ENCODE measurements around the gene ACTRT2.

Gene ACTRT2

GRCh38 chr1:2983706-2984398 is 37.4 kb upstream of the ACTRT2 start:
- TF ChIP-seq PPARA (CRISPR knock-in tag; IDR thresholded peaks at IDR 0.05; ENCODE audit: borderline replicate concordance) = no peak
- no peak for TF ChIP-seq ZNF70 (CRISPR knock-in tag; IDR thresholded peaks at IDR 0.05)
- TF ChIP-seq ZFP30 (CRISPR knock-in tag; IDR thresholded peaks at IDR 0.05) = no peak
- no peak for TF ChIP-seq GLIS3 (CRISPR knock-in tag; IDR thresholded peaks at IDR 0.05)
- no peak for TF ChIP-seq ZC3H10 (CRISPR knock-in tag; IDR thresholded peaks at IDR 0.05)
- TF ChIP-seq ISL1 (CRISPR knock-in tag; IDR thresholded peaks at IDR 0.05) = no peak
- TF ChIP-seq POU6F1 (CRISPR knock-in tag; IDR thresholded peaks at IDR 0.05; ENCODE audit: borderline replicate concordance, low read depth) = no peak
- no peak for TF ChIP-seq CREB5 (CRISPR knock-in tag; IDR thresholded peaks at IDR 0.05; ENCODE audit: low read depth)
- no peak for TF ChIP-seq ESRRG (CRISPR knock-in tag; IDR thresholded peaks at IDR 0.05)
- TF ChIP-seq CSDC2 (CRISPR knock-in tag; IDR thresholded peaks at IDR 0.05) = no peak
- no peak for TF ChIP-seq BACH2 (CRISPR knock-in tag; IDR thresholded peaks at IDR 0.05; ENCODE audit: borderline replicate concordance)
- TF ChIP-seq TCF4 (CRISPR knock-in tag; IDR thresholded peaks at IDR 0.05; ENCODE audit: borderline replicate concordance) = no peak
- TF ChIP-seq TOX (CRISPR knock-in tag; IDR thresholded peaks at IDR 0.05; ENCODE audit: borderline replicate concordance) = no peak
- no peak for TF ChIP-seq ZNF565 (CRISPR knock-in tag; conservative IDR thresholded peaks at IDR 0.05; ENCODE audit: low read depth)
- TF ChIP-seq OSR1 (CRISPR knock-in tag; IDR thresholded peaks at IDR 0.05) = no peak
- no peak for TF ChIP-seq SNAI2 (CRISPR knock-in tag; IDR thresholded peaks at IDR 0.05)
- no peak for TF ChIP-seq TSHZ2 (CRISPR knock-in tag; IDR thresholded peaks at IDR 0.05)
- no peak for TF ChIP-seq CSRNP3 (CRISPR knock-in tag; IDR thresholded peaks at IDR 0.05)
- no peak for TF ChIP-seq RARB (CRISPR knock-in tag; IDR thresholded peaks at IDR 0.05)
- no peak for ATAC-seq

GRCh38 chr1:2984399-2985061 is 36.7 kb upstream of the ACTRT2 start:
- TF ChIP-seq ZFP30 (CRISPR knock-in tag; IDR thresholded peaks at IDR 0.05) (no peak), PPARA (CRISPR knock-in tag; IDR thresholded peaks at IDR 0.05; ENCODE audit: borderline replicate concordance) (no peak), ZNF565 (CRISPR knock-in tag; conservative IDR thresholded peaks at IDR 0.05; ENCODE audit: low read depth) (no peak), POU6F1 (CRISPR knock-in tag; IDR thresholded peaks at IDR 0.05; ENCODE audit: borderline replicate concordance, low read depth) (no peak), GLIS3 (CRISPR knock-in tag; IDR thresholded peaks at IDR 0.05) (no peak), ISL1 (CRISPR knock-in tag; IDR thresholded peaks at IDR 0.05) (no peak), ZNF70 (CRISPR knock-in tag; IDR thresholded peaks at IDR 0.05) (no peak), ZC3H10 (CRISPR knock-in tag; IDR thresholded peaks at IDR 0.05) (no peak), SNAI2 (CRISPR knock-in tag; IDR thresholded peaks at IDR 0.05) (no peak), CSDC2 (CRISPR knock-in tag; IDR thresholded peaks at IDR 0.05) (no peak), TCF4 (CRISPR knock-in tag; IDR thresholded peaks at IDR 0.05; ENCODE audit: borderline replicate concordance) (no peak), CSRNP3 (CRISPR knock-in tag; IDR thresholded peaks at IDR 0.05) (no peak), ARNTL (CRISPR knock-in tag; IDR thresholded peaks at IDR 0.05; ENCODE audit: borderline replicate concordance, low read depth) (no peak), RARB (CRISPR knock-in tag; IDR thresholded peaks at IDR 0.05) (no peak), PATZ1 (CRISPR knock-in tag; IDR thresholded peaks at IDR 0.05; ENCODE audit: borderline replicate concordance) (no peak), OSR1 (CRISPR knock-in tag; IDR thresholded peaks at IDR 0.05) (no peak), CREB5 (CRISPR knock-in tag; IDR thresholded peaks at IDR 0.05; ENCODE audit: low read depth) (no peak), ESRRG (CRISPR knock-in tag; IDR thresholded peaks at IDR 0.05) (no peak), TOX (CRISPR knock-in tag; IDR thresholded peaks at IDR 0.05; ENCODE audit: borderline replicate concordance) (no peak), ZFP3 (CRISPR knock-in tag; IDR thresholded peaks at IDR 0.05) (no peak)
- no peak for ATAC-seq

Measured in SK-N-SH treated with all-trans-retinoic acid at 6 μM for 48 hours (cell line).